Trophoblast cell (in vitro differentiated cells and primary cell): ENCODE measurements around the gene ETV6.

ENCODE experiments used
- DNase-seq, 2 donors: peaks; one replicate each; pipeline ENCODE4 v3.0.0-alpha.2; 2016
- H2AFZ ChIP-seq: 2 replicates; pipeline ENCODE4 v1.6.1; 2013; ENCODE audit warnings: low read length, moderate library complexity, mild to moderate bottlenecking; ENCODE audit not compliant: insufficient read depth, poor library complexity
- H2AK5ac ChIP-seq: 2 replicates; pipeline ENCODE4 v1.6.1; 2013; ENCODE audit warnings: mild to moderate bottlenecking, low read length
- H2BK120ac ChIP-seq: 2 replicates; pipeline ENCODE4 v1.6.1; 2013; ENCODE audit warnings: low read length, mild to moderate bottlenecking, moderate library complexity; ENCODE audit not compliant: insufficient read depth, poor library complexity
- H2BK12ac ChIP-seq: 2 replicates; pipeline ENCODE4 v1.6.1; 2013; ENCODE audit warnings: mild to moderate bottlenecking, low read length, moderate library complexity
- H2BK5ac ChIP-seq: 2 replicates; pipeline ENCODE4 v1.6.1; 2013; ENCODE audit warnings: low read length, low read depth, moderate library complexity, mild to moderate bottlenecking; ENCODE audit not compliant: poor library complexity
- H3K14ac ChIP-seq: 2 replicates; pipeline ENCODE4 v1.6.1; 2013; ENCODE audit warnings: mild to moderate bottlenecking, low read length
- H3K18ac ChIP-seq: 2 replicates; pipeline ENCODE4 v1.6.1; 2013; ENCODE audit warnings: mild to moderate bottlenecking, low read length
- H3K23ac ChIP-seq: 2 replicates; pipeline ENCODE4 v1.6.1; 2013; ENCODE audit warnings: low read length
- H3K27ac ChIP-seq: 2 replicates; pipeline ENCODE4 v1.5.1; 2013; ENCODE audit warnings: low read depth, mild to moderate bottlenecking, inconsistent platforms, low read length, moderate library complexity
- H3K27me3 ChIP-seq: 2 replicates; pipeline ENCODE4 v1.6.1; 2013; ENCODE audit warnings: inconsistent platforms, mild to moderate bottlenecking, low read length, moderate library complexity; ENCODE audit not compliant: insufficient read depth
- H3K36me3 ChIP-seq, 2 experiments: 1 replicate in 1 of 2; 2 replicates in 1 of 2; pipeline ENCODE4 v1.6.1; 2013; ENCODE audit warnings: low read length in 2 of 2, mild to moderate bottlenecking in 2 of 2, moderate library complexity in 1 of 2; ENCODE audit not compliant: insufficient read depth in 2 of 2, control insufficient read depth in 1 of 2
- H3K4ac ChIP-seq: 2 replicates; pipeline ENCODE4 v1.6.1; 2013; ENCODE audit warnings: low read depth, mild to moderate bottlenecking, low read length, moderate library complexity
- H3K4me1 ChIP-seq, 2 experiments: 1 replicate in 1 of 2; 2 replicates in 1 of 2; pipeline ENCODE4 v1.6.1; 2013; ENCODE audit warnings: low read length in 2 of 2, mild to moderate bottlenecking in 2 of 2, moderate library complexity in 1 of 2; ENCODE audit not compliant: insufficient read depth in 2 of 2, control insufficient read depth in 1 of 2
- H3K4me2 ChIP-seq: 2 replicates; pipeline ENCODE4 v1.6.1; 2013; ENCODE audit warnings: inconsistent platforms, mild to moderate bottlenecking, low read length, moderate library complexity
- H3K4me3 ChIP-seq: 2 replicates; pipeline ENCODE4 v1.5.1; 2013; ENCODE audit warnings: mild to moderate bottlenecking, low read depth, low read length, inconsistent platforms
- H3K79me1 ChIP-seq: one replicate; pipeline ENCODE4 v1.6.1; 2013; ENCODE audit warnings: low read length
- H3K79me2 ChIP-seq: 2 replicates; pipeline ENCODE4 v1.6.1; 2013; ENCODE audit warnings: low read length, mild to moderate bottlenecking; ENCODE audit not compliant: control insufficient read depth, insufficient read depth, poor library complexity
- H3K9ac ChIP-seq: 2 replicates; pipeline ENCODE4 v1.6.1; 2013; ENCODE audit warnings: mild to moderate bottlenecking, low read length
- H3K9me3 ChIP-seq: 2 replicates; pipeline ENCODE4 v1.6.1; 2013; ENCODE audit warnings: low read depth, mild to moderate bottlenecking, control low read depth, inconsistent platforms, low read length; ENCODE audit not compliant: insufficient read depth
- H4K12ac ChIP-seq: 2 replicates; pipeline ENCODE4 v1.6.1; 2013; ENCODE audit warnings: low read depth, mild to moderate bottlenecking, low read length, moderate library complexity
- H4K8ac ChIP-seq: 2 replicates; pipeline ENCODE4 v1.6.1; 2013; ENCODE audit warnings: low read depth, mild to moderate bottlenecking, low read length, moderate library complexity
- H4K91ac ChIP-seq: one replicate; pipeline ENCODE4 v1.6.1; 2013; ENCODE audit warnings: low read depth, mild to moderate bottlenecking, low read length, moderate library complexity
- WGBS: extraction: QIAGEN DNeasy Blood & Tissue Kit; methylation state at CpG from one replicate; pipeline ENCODE4 v1.1.7; 2013; ENCODE audit warnings: missing lambda C conversion rate; ENCODE audit not compliant: insufficient read length, insufficient coverage; ENCODE audit errors: extremely low coverage; 5-methylcytosine and 5-hydroxymethylcytosine counted together

Gene ETV6

GRCh38 chr12:11688831-11689230 is 39.4 kb downstream of the ETV6 start:
- H2AFZ ChIP-seq: no peak overlapping the region
- H3K18ac ChIP-seq: no peak overlapping the region
- no peak for DNase-seq
- H2BK120ac ChIP-seq: peak overlapping the region; percentile 54
- H3K27ac ChIP-seq: no peak overlapping the region
- no peaks in the 10 kb centered on the region for H3K79me2 ChIP-seq
- H2BK12ac ChIP-seq: no peak overlapping the region
- H3K4me1 ChIP-seq: peaks cover 21 to 23% of the 10 kb centered on the region in 2 experiments
- H3K9me3 ChIP-seq: no peaks in the 10 kb centered on the region
- H2AK5ac ChIP-seq: no peak overlapping the region
- H3K36me3 ChIP-seq: no peaks in the 10 kb centered on the region
- H3K4me3 ChIP-seq: no peak overlapping the region
- H3K14ac ChIP-seq: no peak overlapping the region
- no peak overlapping the region for H3K4ac ChIP-seq
- peak overlapping the region; percentile 39 for H4K91ac ChIP-seq
- H3K23ac ChIP-seq: no peak overlapping the region
- WGBS: no CpG with 5 or more reads among the region's 2 CpGs
- H2BK5ac ChIP-seq: no peak overlapping the region
- no peaks in the 10 kb centered on the region for H3K27me3 ChIP-seq
- H4K12ac ChIP-seq: no peak overlapping the region
- H3K9ac ChIP-seq: no peak overlapping the region
- H3K4me2 ChIP-seq: no peak overlapping the region
- H3K79me1 ChIP-seq: peaks cover 5% of the 10 kb centered on the region
- no peak overlapping the region for H4K8ac ChIP-seq

- no peak for DNase-seq
- no peak overlapping the region for H3K4ac ChIP-seq
- no peaks in the 10 kb centered on the region for H3K36me3 ChIP-seq
- H3K79me1 ChIP-seq: peaks cover 5% of the 10 kb centered on the region
- H3K79me2 ChIP-seq: no peaks in the 10 kb centered on the region
- H2BK12ac ChIP-seq: peak overlapping the region; percentile 80
- no peak overlapping the region for H2BK5ac ChIP-seq
- WGBS: no CpG with 5 or more reads among the region's 10 CpGs
- H3K27me3 ChIP-seq: no peaks in the 10 kb centered on the region
- no peak overlapping the region for H3K23ac ChIP-seq
- no peak overlapping the region for H3K27ac ChIP-seq
- no peaks in the 10 kb centered on the region for H3K9me3 ChIP-seq
- H4K8ac ChIP-seq: no peak overlapping the region
- peak overlapping the region; percentile 41 for H2AK5ac ChIP-seq
- H2BK120ac ChIP-seq: no peak overlapping the region
- H2AFZ ChIP-seq: no peak overlapping the region
- peaks cover 21 to 23% of the 10 kb centered on the region in 2 experiments for H3K4me1 ChIP-seq
- no peak overlapping the region for H3K4me3 ChIP-seq
- H3K14ac ChIP-seq: peak overlapping the region; percentile 53
- H4K12ac ChIP-seq: no peak overlapping the region
- no peak overlapping the region for H3K18ac ChIP-seq
- peak overlapping the region; percentile 28 for H3K4me2 ChIP-seq
- peak overlapping the region; percentile 26 for H4K91ac ChIP-seq
- no peak overlapping the region for H3K9ac ChIP-seq
Observed at GRCh38 chr12:11689591-11690186, 40.2 kb downstream of the ETV6 start.

GRCh38 chr12:11693067-11693466 is 43.6 kb downstream of the ETV6 start:
- Histone ChIP-seq H3K18ac (no peak overlapping the region), H2BK5ac (no peak overlapping the region), H4K12ac (no peak overlapping the region), H3K36me3 (no peaks in the 10 kb centered on the region), H3K4me1 (peaks cover 12 to 14% of the 10 kb centered on the region in 2 experiments), H3K27me3 (no peaks in the 10 kb centered on the region), H3K4me3 (no peak overlapping the region), H3K27ac (no peak overlapping the region), H3K14ac (no peak overlapping the region), H3K9ac (no peak overlapping the region), H3K79me2 (no peaks in the 10 kb centered on the region), H3K79me1 (peaks cover 5% of the 10 kb centered on the region), H2AK5ac (no peak overlapping the region), H3K4ac (no peak overlapping the region), H2BK12ac (no peak overlapping the region), H4K8ac (no peak overlapping the region), H3K4me2 (no peak overlapping the region), H3K23ac (no peak overlapping the region), H2AFZ (no peak overlapping the region), H2BK120ac (no peak overlapping the region), H4K91ac (no peak overlapping the region), H3K9me3 (no peaks in the 10 kb centered on the region)
- DNase-seq: no peak
- no CpG with 5 or more reads among the region's 6 CpGs for WGBS

- H3K4me1 ChIP-seq: peaks cover 7 to 8% of the 10 kb centered on the region in 2 experiments
- H3K14ac ChIP-seq: no peak overlapping the region
- H3K36me3 ChIP-seq: no peaks in the 10 kb centered on the region
- H2BK5ac ChIP-seq: no peak overlapping the region
- H4K8ac ChIP-seq: no peak overlapping the region
- H3K18ac ChIP-seq: no peak overlapping the region
- H4K12ac ChIP-seq: no peak overlapping the region
- no peak overlapping the region for H2BK120ac ChIP-seq
- H3K27me3 ChIP-seq: no peaks in the 10 kb centered on the region
- H3K79me2 ChIP-seq: no peaks in the 10 kb centered on the region
- no peak overlapping the region for H3K4me3 ChIP-seq
- no peak overlapping the region for H3K4me2 ChIP-seq
- H3K27ac ChIP-seq: no peak overlapping the region
- H3K9ac ChIP-seq: no peak overlapping the region
- DNase-seq: no peak
- H2AK5ac ChIP-seq: no peak overlapping the region
- no peak overlapping the region for H2AFZ ChIP-seq
- no peaks in the 10 kb centered on the region for H3K9me3 ChIP-seq
- no peak overlapping the region for H4K91ac ChIP-seq
- H3K23ac ChIP-seq: no peak overlapping the region
- H3K79me1 ChIP-seq: peaks cover 5% of the 10 kb centered on the region
- H2BK12ac ChIP-seq: no peak overlapping the region
- no peak overlapping the region for H3K4ac ChIP-seq
Observed at GRCh38 chr12:11693601-11694000, 44.1 kb downstream of the ETV6 start.
